Coronary artery (tissue), 2 donors: Measurements from ENCODE around the gene HACL1.
A peak's percentile ranks its signal among the peaks of the same experiment; 100 is the strongest.

Source experiments
- DNase-seq: peaks from one replicate; pipeline ENCODE4 v3.0.0-alpha.2; 2017; ENCODE audit warnings: low spot score
- H3K27ac ChIP-seq, 2 donors: fragments of 200-600 bp; sonication (generic); one replicate each; pipeline ENCODE4 v1.5.1; 2016 to 2019
- H3K4me3 ChIP-seq: fragments of 200-600 bp; sonication (generic); 2 replicates; pipeline ENCODE4 v1.5.1; 2016; ENCODE audit warnings: mild to moderate bottlenecking, moderate library complexity
- TF ChIP-seq, protein P1 (sequence below): fragments of 200-600 bp; sonication (generic); IDR thresholded peaks from one replicate; pipeline ENCODE4 v1.5.1; 2019; ENCODE audit warnings: antibody characterized with exemption

The HACL1 gene

DNA sequence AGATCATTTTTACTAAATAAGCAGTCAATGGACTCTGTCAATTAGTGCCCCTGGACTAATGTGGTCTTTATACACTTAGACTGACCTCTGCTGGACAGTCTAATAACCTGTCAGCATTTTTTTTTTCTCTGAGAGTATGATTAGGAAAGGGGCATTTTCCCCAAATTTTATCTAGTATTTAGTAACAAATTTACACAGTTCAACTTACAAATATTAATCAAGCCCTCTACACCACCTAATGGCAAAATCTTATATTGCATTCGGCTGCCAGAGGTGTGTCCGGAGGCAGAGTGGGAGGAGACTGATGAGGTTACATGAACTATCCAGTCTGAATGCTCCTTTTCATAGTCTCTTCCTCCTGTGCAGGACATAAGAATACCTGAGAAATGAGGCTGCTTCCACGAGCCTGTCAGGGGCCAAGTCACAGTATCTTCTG is 43.8 kb downstream of the HACL1 start:
- TF ChIP-seq, protein P1, sequence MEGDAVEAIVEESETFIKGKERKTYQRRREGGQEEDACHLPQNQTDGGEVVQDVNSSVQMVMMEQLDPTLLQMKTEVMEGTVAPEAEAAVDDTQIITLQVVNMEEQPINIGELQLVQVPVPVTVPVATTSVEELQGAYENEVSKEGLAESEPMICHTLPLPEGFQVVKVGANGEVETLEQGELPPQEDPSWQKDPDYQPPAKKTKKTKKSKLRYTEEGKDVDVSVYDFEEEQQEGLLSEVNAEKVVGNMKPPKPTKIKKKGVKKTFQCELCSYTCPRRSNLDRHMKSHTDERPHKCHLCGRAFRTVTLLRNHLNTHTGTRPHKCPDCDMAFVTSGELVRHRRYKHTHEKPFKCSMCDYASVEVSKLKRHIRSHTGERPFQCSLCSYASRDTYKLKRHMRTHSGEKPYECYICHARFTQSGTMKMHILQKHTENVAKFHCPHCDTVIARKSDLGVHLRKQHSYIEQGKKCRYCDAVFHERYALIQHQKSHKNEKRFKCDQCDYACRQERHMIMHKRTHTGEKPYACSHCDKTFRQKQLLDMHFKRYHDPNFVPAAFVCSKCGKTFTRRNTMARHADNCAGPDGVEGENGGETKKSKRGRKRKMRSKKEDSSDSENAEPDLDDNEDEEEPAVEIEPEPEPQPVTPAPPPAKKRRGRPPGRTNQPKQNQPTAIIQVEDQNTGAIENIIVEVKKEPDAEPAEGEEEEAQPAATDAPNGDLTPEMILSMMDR: peak; percentile 66
- no peak overlapping the region for H3K4me3 ChIP-seq
- no peak for DNase-seq
- H3K27ac ChIP-seq: no peak overlapping the region

DNA sequence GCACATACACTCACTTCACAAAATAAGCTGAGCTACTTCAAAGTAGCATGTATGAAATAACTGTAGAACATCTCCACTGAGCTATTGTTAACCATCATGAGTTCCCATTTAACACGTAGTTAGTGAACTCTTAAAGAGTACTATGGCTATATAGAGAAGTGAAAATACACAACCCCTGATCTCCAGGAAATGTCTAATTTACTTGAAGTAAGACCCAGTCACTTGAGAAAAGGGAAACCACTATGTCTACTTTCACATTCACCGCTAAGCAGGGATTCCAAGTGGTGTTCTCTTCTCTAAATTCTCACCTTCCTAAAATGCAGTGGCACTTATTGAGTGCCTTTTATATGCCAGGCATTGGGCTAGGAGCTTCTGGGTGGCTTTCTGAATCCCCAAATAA is 44.9 kb downstream of the HACL1 start:
- H3K4me3 ChIP-seq: no peak overlapping the region
- no peak overlapping the region for H3K27ac ChIP-seq
- no peak for DNase-seq
- TF ChIP-seq, protein P1: no peak

DNA sequence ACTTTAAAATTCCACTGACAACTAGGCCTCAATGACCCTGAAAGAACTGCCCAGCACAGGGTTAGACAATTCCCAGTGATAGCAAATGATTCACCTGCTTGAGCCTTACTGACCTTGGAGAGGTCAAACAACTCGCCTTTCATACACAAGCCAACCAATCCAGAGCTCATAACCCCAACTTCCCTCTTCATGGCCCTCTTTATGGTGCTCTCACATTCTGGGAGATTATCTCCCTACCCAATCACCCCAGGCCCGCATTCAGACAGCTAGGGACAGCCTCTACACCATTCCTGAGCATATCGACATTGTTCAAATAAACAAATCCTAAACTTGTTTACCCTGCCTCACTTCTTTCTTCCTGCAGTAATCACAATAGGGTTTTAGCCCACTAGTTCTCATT is 47.6 kb downstream of the HACL1 start:
- no peak for DNase-seq
- Histone ChIP-seq H3K4me3 (no peak overlapping the region), H3K27ac (no peak overlapping the region)
- TF ChIP-seq, protein P1: no peak

DNA sequence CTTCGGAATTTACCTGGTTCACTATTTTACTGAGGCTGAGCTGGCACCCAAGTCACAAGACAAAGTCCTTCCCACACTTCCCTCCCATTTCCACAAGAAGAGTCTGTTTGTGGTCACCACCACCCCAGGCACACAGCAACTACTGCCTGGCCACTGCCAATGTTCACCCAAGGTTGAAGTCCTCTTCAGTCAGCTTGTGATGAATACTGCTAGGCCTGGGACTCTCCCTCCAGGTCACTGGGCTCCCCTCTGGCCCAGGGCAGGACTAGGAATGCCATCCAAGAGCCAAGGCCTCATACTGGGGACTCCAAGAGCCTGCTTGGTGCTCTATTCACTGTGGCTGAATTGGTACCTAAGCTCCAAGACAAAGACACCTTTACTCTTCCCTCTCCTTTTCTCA is 49.5 kb downstream of the HACL1 start:
- Histone ChIP-seq H3K27ac (no peak overlapping the region), H3K4me3 (no peak overlapping the region)
- TF ChIP-seq, protein P1: no peak
- no peak for DNase-seq

DNA sequence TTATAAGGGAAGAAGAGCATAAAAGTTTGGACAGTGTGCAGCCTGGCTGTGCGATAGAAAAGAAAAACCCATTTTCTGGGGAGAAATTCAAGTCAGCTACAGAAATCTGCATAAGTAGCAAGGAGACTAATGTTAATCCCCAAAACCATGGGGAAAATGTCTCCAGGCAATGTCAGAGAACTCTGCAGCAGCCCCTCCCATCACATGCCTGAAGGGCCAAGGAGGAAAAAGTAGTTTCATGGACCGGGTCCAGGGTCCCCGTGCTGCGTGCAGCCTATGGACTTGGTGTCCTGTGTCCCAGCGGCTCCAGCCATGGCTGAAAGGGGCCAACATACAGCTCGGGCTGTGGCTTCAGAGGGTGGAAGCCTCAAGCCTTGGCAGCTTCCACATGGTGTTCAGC is 51.5 kb downstream of the HACL1 start:
- Histone ChIP-seq H3K4me3 (no peak overlapping the region), H3K27ac (no peak overlapping the region)
- no peak for DNase-seq
- TF ChIP-seq, protein P1: no peak

DNA sequence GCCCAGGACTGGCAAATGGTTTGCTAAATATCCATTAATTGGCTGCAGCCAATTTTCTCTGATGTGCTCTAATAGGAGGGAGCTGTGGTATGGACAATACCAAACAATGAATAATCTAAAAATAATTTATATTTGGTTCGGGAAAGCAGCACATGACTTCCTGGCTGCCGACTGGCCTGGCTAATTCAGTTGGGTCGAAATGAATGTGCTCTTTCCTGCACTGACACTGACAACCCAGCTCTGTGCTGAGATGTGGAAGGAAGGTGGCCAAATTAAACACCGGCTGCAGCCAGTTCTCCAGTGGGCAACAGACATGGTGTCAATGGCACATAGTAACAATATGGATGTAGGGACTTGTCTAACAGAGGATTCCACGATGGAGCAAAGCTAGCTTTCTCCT is 58.8 kb downstream of the HACL1 start:
- TF ChIP-seq, protein P1: no peak
- Histone ChIP-seq H3K4me3 (no peak overlapping the region), H3K27ac (no peak overlapping the region)
- DNase-seq: no peak

DNA sequence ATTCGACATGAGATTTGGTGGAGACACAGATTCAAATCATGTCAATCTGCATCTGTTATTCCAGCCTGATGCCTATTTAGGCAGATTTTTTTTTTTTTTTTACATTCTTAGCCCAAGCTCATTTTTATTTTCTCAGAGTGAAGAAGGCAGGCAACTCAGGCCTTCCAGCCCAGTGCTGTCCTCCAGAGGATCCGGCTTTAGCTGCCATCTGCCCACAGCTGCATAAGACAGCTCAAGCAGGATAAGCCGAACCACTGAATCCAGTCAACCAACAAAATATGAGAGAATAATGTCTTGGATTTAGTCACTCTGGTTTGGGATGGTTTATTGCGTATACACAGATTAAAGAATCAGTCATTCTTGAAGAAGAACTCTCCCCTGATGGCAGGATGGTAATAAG is 60.0 kb downstream of the HACL1 start:
- DNase-seq: no peak
- no peak overlapping the region for H3K27ac ChIP-seq
- TF ChIP-seq, protein P1: no peak
- H3K4me3 ChIP-seq: no peak overlapping the region
